Karpas-422 (cell line): ENCODE results near the gene TTC22. TPM values are rescaled to one million over a fixed set of nuclear protein-coding genes. Genes with fewer than 3 reads are reported as not detected.
A peak's percentile ranks its signal among the peaks of the same experiment; 100 is the strongest.
"Not testable (repeated sequence)": the region's sequence is repeated elsewhere in the genome, so short reads cannot be mapped to it uniquely, and the experiment has no call there.

Source experiments
- DNase-seq: peaks from one replicate; pipeline ENCODE4 v3.0.0-alpha.2; 2015
- H2AFZ ChIP-seq: fragments of 200-600 bp; sonication (generic); 2 replicates; pipeline ENCODE4 v1.6.1; 2014; ENCODE audit warnings: antibody characterized with exemption, low read length, mixed read lengths
- H3K27ac ChIP-seq: fragments of 200-600 bp; sonication (generic); 2 replicates; pipeline ENCODE4 v1.5.1; 2014; ENCODE audit warnings: mild to moderate bottlenecking, low read length, moderate library complexity
- H3K27me3 ChIP-seq: fragments of 200-600 bp; sonication (generic); 2 replicates; pipeline ENCODE4 v1.6.1; 2014; ENCODE audit warnings: low read length, mixed read lengths
- H3K36me3 ChIP-seq: fragments of 200-600 bp; sonication (generic); 2 replicates; pipeline ENCODE4 v1.6.1; 2014; ENCODE audit warnings: low read length, mixed read lengths; ENCODE audit not compliant: insufficient read depth
- H3K4me1 ChIP-seq: fragments of 200-600 bp; sonication (generic); 2 replicates; pipeline ENCODE4 v1.6.1; 2014; ENCODE audit warnings: mild to moderate bottlenecking, low read length, mixed read lengths
- H3K4me2 ChIP-seq: fragments of 200-600 bp; sonication (generic); 2 replicates; pipeline ENCODE4 v1.6.1; 2014; ENCODE audit warnings: low read length, low read depth, mild to moderate bottlenecking; ENCODE audit not compliant: poor library complexity, severe bottlenecking
- H3K4me3 ChIP-seq: fragments of 200-600 bp; sonication (generic); 2 replicates; pipeline ENCODE4 v1.5.1; 2014; ENCODE audit warnings: mild to moderate bottlenecking, antibody characterized with exemption, low read length, mixed read lengths
- H3K79me2 ChIP-seq: fragments of 200-600 bp; sonication (generic); 2 replicates; pipeline ENCODE4 v1.6.1; 2014; ENCODE audit warnings: mild to moderate bottlenecking, low read length, mixed read lengths
- H3K9ac ChIP-seq: fragments of 200-600 bp; sonication (generic); 2 replicates; pipeline ENCODE4 v1.6.0; 2014; ENCODE audit warnings: low read length
- H3K9me2 ChIP-seq: fragments of 200-600 bp; sonication (generic), shearing (Covaris generic); replicated peaks from 2 replicates; pipeline ENCODE4 v1.6.0; 2014; ENCODE audit warnings: mild to moderate bottlenecking, low read length, moderate library complexity; ENCODE audit not compliant: insufficient read depth
- H3K9me3 ChIP-seq: fragments of 300-700, 200-600 bp; sonication (generic); 2 replicates; pipeline ENCODE4 v1.6.1; 2014; ENCODE audit warnings: low read length, mixed read lengths
- H4K20me1 ChIP-seq: fragments of 200-600 bp; sonication (generic); 2 replicates; pipeline ENCODE4 v1.6.1; 2014; ENCODE audit warnings: mild to moderate bottlenecking, antibody characterized with exemption, low read length, low read depth; ENCODE audit not compliant: insufficient read depth
- total RNA-seq: library from RNA; depleted of rRNA; stranded (reverse); fragments of >200 nt; shearing (Covaris generic); gene quantifications from 2 replicates; pipeline ENCODE4 v1.2.3, GENCODE V29; 2014; ENCODE audit warnings: low replicate concordance

Gene TTC22
- total RNA-seq, 1 experiment from 2014 or later: not detected

DNA sequence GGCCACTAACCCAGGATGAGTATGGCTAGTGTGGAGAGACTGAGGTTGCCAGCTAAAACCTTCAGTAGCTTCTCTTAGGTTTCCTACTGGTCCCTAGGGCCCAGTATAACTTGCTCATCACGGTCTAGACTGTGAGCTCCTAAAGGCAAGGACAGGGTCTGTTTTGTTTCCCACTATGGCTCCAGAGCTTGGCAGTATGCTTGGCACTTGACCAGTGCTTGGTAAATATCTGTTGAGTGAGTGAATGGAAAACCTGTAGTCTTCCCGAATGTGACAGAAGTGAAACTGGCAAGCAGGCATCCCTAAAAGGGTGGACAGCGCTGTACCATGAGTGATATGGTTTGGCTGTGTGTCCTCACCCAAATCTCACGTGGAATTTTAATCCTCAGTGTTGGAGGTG, 23.7 kb downstream of the TTC22 start:
- no peak overlapping the region for H3K4me3 ChIP-seq
- H4K20me1 ChIP-seq: no peaks in the 10 kb centered on the region
- H3K27ac ChIP-seq: no peak overlapping the region
- no peaks in the 10 kb centered on the region for H3K36me3 ChIP-seq
- no peak overlapping the region for H3K9ac ChIP-seq
- H2AFZ ChIP-seq: no peak overlapping the region
- H3K9me2 ChIP-seq: no peaks in the 10 kb centered on the region
- no peak for DNase-seq
- H3K27me3 ChIP-seq: no peaks in the 10 kb centered on the region
- no peaks in the 10 kb centered on the region; the same call in 1 of the 2 replicates for H3K4me1 ChIP-seq
- H3K9me3 ChIP-seq: no peaks in the 10 kb centered on the region
- H3K4me2 ChIP-seq: no peak overlapping the region
- no peaks in the 10 kb centered on the region for H3K79me2 ChIP-seq

DNA sequence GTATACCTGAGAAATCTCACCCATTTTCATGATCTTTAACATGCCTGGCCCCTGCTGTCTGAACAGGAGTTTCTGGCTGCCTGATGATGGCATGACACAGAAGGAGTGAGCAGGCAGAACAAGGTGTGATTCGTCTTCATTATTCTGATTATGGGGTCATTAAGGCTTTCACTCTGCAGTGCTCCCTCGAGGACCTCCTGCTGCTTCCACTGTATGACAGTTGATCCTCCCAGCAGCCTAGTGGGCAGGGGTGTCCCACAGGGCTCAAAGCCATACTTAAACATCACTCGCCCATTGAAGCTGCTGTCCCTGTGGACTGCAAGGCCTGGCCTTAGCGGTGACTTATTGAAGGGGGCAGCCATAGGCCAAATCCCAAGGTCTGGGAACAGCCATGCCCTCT, 24.1 kb downstream of the TTC22 start:
- H3K4me1 ChIP-seq: no peaks in the 10 kb centered on the region; the same call in 1 of the 2 replicates
- H3K4me2 ChIP-seq: no peak overlapping the region
- H3K27ac ChIP-seq: no peak overlapping the region
- no peaks in the 10 kb centered on the region for H4K20me1 ChIP-seq
- H3K9ac ChIP-seq: no peak overlapping the region
- H3K4me3 ChIP-seq: no peak overlapping the region
- H3K79me2 ChIP-seq: no peaks in the 10 kb centered on the region
- no peaks in the 10 kb centered on the region for H3K36me3 ChIP-seq
- no peak overlapping the region for H2AFZ ChIP-seq
- no peaks in the 10 kb centered on the region for H3K9me3 ChIP-seq
- no peaks in the 10 kb centered on the region for H3K9me2 ChIP-seq
- no peaks in the 10 kb centered on the region for H3K27me3 ChIP-seq
- DNase-seq: no peak

DNA sequence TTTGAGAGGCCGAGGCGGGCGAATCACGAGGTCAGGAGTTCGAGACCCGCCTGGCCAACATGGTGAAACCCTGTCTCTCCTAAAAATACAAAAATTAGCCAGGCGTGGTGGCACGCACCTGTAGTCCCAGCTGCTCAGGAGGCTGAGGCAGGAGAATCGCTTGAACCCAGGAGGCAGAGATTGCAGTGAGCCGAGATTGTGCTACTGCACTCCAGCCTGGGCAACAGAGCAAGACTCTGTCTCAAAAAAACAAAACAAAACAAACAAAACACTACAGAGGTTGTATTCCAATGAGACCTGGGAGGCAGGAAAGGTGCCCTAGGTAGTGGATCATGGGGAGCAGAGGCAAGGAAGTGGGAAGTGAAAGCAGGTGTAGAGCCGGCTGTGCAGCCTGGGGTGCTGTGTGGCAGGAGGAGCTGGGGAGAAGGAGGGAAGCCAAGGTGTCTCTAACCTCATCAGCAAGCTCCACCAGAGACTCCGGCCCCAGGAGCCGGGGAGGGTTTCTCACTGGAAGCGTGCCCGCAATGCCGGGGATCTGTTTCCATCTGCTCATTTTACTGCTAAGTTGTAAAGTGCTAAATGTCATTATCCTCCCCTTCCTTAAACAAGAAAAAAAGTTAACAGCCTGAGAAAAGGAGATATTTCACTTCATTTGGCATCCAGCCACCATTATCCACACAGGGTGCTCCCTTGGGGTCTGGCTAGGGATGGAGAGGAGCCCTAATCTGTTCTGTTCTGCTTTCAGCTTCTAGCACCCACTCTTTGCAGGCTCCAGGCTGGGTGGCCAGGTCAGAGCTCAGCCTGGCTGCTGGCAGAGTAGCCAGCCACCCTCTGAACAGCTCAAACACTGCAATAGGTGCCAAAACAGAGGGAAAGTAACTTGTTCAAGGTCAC, 25.0 kb downstream of the TTC22 start:
- H3K79me2 ChIP-seq, H3K9me2 ChIP-seq, H3K27ac ChIP-seq, H2AFZ ChIP-seq, H3K27me3 ChIP-seq, H3K4me3 ChIP-seq, H3K9me3 ChIP-seq, H3K36me3 ChIP-seq, H4K20me1 ChIP-seq, H3K9ac ChIP-seq, H3K4me1 ChIP-seq, H3K4me2 ChIP-seq, DNase-seq: not testable (repeated sequence)

DNA sequence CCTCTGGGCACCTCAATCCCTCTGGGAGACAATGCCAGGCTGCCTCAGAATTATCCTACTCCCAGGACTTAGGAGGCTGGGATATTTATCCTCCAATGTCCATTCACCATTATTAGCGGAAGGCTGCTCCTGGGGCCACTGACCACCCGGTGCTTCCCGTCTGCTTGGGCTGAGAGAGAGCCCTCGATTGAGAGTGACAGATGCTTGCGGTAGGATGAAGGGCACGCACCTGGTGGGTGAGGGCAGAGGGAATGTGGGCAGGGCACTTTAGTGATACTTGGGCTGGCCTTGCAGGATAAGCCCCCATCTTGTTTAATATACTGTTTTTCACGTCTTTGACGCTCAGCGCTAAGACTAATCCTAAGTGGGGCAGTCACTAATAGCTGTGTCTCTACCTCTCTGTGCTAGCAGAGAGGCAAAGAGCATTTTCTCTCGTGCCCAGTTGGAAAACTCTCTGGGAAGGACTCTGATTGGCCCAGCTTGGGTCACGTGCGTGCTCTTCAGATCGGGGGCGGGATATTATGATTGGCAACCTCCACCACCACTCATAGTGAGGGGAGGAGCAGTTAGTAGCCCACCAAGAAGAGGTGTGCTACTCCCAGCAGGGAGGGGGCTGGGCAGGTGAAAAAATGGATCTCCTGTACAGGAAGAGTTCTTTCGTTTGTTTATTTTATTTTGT, 26.2 kb downstream of the TTC22 start:
- Histone ChIP-seq H2AFZ (peak overlapping the region; percentile 40; the same call in 1 of the 2 replicates), H3K4me3 (no peak overlapping the region), H3K36me3 (no peaks in the 10 kb centered on the region), H3K9me3 (no peaks in the 10 kb centered on the region), H4K20me1 (no peaks in the 10 kb centered on the region), H3K27ac (no peak overlapping the region), H3K4me1 (no peaks in the 10 kb centered on the region; the same call in 1 of the 2 replicates), H3K9ac (no peak overlapping the region), H3K27me3 (no peaks in the 10 kb centered on the region), H3K79me2 (no peaks in the 10 kb centered on the region), H3K4me2 (no peak overlapping the region), H3K9me2 (no peaks in the 10 kb centered on the region)
- DNase-seq: peak; percentile 91

DNA sequence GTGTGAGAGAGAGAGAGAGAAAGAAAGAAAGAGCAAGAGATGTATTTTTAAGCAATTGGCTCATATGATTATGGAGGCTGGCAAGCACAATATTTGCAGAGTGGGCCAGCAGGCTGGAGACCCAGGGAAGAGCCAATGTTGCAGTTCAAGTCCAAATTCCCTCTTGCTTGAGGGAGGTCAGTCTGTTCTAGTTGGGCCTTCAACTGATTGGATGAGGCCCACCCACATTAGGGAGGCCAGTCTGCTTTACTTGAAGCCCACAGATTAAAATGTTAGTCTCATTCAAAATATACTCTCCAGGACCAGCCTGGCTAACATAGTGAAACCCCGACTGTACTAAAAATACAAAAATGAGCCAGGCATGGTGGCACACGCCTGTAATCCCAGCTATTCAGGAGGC, 28.2 kb downstream of the TTC22 start:
- Histone ChIP-seq H3K27ac (no peak overlapping the region), H3K4me2 (no peak overlapping the region), H2AFZ (no peak overlapping the region), H4K20me1 (no peaks in the 10 kb centered on the region), H3K36me3 (no peaks in the 10 kb centered on the region), H3K9me2 (no peaks in the 10 kb centered on the region), H3K79me2 (no peaks in the 10 kb centered on the region), H3K9me3 (no peaks in the 10 kb centered on the region), H3K4me3 (no peak overlapping the region), H3K27me3 (no peaks in the 10 kb centered on the region), H3K9ac (no peak overlapping the region), H3K4me1 (no peaks in the 10 kb centered on the region; the same call in 1 of the 2 replicates)
- DNase-seq: no peak

DNA sequence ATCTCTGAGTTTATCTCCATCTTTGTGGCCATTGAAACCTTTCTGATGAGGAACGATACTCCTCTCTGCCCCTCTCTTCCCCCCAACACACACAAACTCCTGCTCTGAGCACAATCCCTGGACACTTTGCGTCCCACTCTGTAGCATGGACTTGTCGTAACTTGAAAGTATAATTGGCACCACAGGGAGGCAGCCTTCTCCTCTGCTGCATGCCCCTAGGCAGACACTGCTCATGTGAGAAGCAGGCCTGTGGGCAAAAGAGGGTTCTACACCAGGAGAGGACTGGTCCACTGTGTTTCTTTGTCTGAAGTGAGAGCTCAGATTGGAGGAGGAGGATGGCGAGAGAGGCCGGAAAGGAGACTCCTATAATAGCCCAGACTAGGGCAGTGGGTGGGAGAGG, 33.0 kb downstream of the TTC22 start:
- Histone ChIP-seq H3K4me1 (peaks cover 17% of the 10 kb centered on the region), H3K36me3 (no peaks in the 10 kb centered on the region), H4K20me1 (no peaks in the 10 kb centered on the region), H3K27me3 (no peaks in the 10 kb centered on the region), H3K9ac (no peak overlapping the region), H3K27ac (no peak overlapping the region), H3K79me2 (peaks cover 12% of the 10 kb centered on the region), H3K9me3 (no peaks in the 10 kb centered on the region), H3K4me2 (no peak overlapping the region), H3K9me2 (no peaks in the 10 kb centered on the region), H2AFZ (no peak overlapping the region), H3K4me3 (no peak overlapping the region)
- DNase-seq: peak; percentile 53

DNA sequence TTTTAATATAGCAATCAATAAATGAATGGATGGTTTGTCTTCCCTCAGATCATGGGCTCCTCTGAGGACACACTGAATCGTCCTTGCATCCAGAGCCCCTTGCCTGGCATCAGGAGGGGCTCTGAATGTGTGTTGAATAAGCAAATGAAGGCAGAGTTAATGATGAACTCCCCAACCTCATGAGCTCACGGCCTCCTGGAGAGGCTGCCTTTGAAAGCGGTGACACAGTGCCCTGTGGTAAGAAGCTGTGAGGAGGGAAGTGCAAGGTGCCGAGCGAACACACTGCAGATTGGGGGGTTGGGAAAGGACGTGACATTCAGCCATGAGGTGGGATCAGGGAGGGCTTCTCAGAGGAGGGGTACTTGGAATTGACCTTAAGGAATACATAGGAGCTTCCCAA, 33.6 kb downstream of the TTC22 start:
- Histone ChIP-seq H3K4me1 (peaks cover 21% of the 10 kb centered on the region), H2AFZ (no peak overlapping the region), H3K27ac (no peak overlapping the region), H3K4me3 (no peak overlapping the region), H3K4me2 (no peak overlapping the region), H3K79me2 (peaks cover 17% of the 10 kb centered on the region), H3K27me3 (no peaks in the 10 kb centered on the region), H3K9me2 (no peaks in the 10 kb centered on the region), H4K20me1 (no peaks in the 10 kb centered on the region), H3K9ac (no peak overlapping the region), H3K36me3 (no peaks in the 10 kb centered on the region), H3K9me3 (no peaks in the 10 kb centered on the region)
- no peak for DNase-seq

DNA sequence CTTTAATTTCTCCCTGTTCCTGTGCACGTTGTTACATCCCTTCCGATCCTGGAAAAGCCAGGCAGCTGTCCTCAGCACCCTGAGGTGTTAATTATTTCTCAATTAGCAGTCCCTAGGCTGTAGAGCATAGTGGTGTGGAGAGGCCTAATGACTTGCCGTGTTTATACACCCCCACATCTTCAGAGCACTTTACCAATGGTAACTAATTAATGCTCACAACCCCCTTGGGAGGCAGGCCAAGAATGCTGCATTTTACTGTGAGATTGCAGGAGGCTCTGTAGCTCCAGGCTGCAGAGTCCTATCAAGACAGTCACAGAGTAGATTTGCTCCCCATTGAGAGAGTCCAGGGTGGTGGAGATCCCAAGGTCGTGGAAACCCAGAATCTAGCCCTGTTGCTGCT, 34.4 kb downstream of the TTC22 start:
- Histone ChIP-seq H3K9me2 (no peaks in the 10 kb centered on the region), H3K4me3 (no peak overlapping the region), H3K27ac (no peak overlapping the region), H4K20me1 (no peaks in the 10 kb centered on the region), H3K36me3 (no peaks in the 10 kb centered on the region), H2AFZ (no peak overlapping the region), H3K9ac (no peak overlapping the region), H3K27me3 (no peaks in the 10 kb centered on the region), H3K79me2 (peaks cover 22% of the 10 kb centered on the region), H3K4me2 (no peak overlapping the region), H3K4me1 (peaks cover 21% of the 10 kb centered on the region), H3K9me3 (no peaks in the 10 kb centered on the region)
- no peak for DNase-seq
